Measurements from ENCODE around the gene CEP164.
"Not testable (repeated sequence)": the region's sequence is repeated elsewhere in the genome, so short reads cannot be mapped to it uniquely, and the experiment has no call there.

The CEP164 gene

GRCh38 chr11:117302228-117302627 is 25.4 kb upstream of the CEP164 start:
- in situ Hi-C loops (cut with HindIII; ENCODE audit: low pct_ligation_motif_present, low pct_unique_long_range_greater_than_20kb, low sequenced_read_pairs) = no loop called here
- DNase-seq = no peak

- in situ Hi-C loops (cut with HindIII; ENCODE audit: low pct_ligation_motif_present, low pct_unique_long_range_greater_than_20kb, low sequenced_read_pairs) = no loop called here
- no peak for DNase-seq
Measured at GRCh38 chr11:117303101-117303500, 24.6 kb upstream of the CEP164 start.

GRCh38 chr11:117303646-117304315 is 23.9 kb upstream of the CEP164 start:
- DNase-seq = no peak
- in situ Hi-C loops (cut with HindIII; ENCODE audit: low pct_ligation_motif_present, low pct_unique_long_range_greater_than_20kb, low sequenced_read_pairs) = no loop called here

GRCh38 chr11:117305145-117305544 is 22.5 kb upstream of the CEP164 start:
- in situ Hi-C loops (cut with HindIII; ENCODE audit: low pct_ligation_motif_present, low pct_unique_long_range_greater_than_20kb, low sequenced_read_pairs) = no loop called here
- DNase-seq = no peak

GRCh38 chr11:117309310-117309709 is 18.3 kb upstream of the CEP164 start:
- in situ Hi-C loops (cut with HindIII; ENCODE audit: low pct_ligation_motif_present, low pct_unique_long_range_greater_than_20kb, low sequenced_read_pairs) = no loop called here
- no peak for DNase-seq

GRCh38 chr11:117313091-117313490 is 14.6 kb upstream of the CEP164 start:
- DNase-seq = no peak
- in situ Hi-C loops (cut with HindIII; ENCODE audit: low pct_ligation_motif_present, low pct_unique_long_range_greater_than_20kb, low sequenced_read_pairs) = no loop called here

- in situ Hi-C loops (cut with HindIII; ENCODE audit: low pct_ligation_motif_present, low pct_unique_long_range_greater_than_20kb, low sequenced_read_pairs) = no loop called here
Measured at GRCh38 chr11:117313828-117314768, 13.6 kb upstream of the CEP164 start.

GRCh38 chr11:117314840-117315239 is 12.8 kb upstream of the CEP164 start:
- in situ Hi-C loops (cut with HindIII; ENCODE audit: low pct_ligation_motif_present, low pct_unique_long_range_greater_than_20kb, low sequenced_read_pairs) = no loop called here
- no peak for DNase-seq

More at GRCh38 chr11:117313828-117314768, 13.6 kb upstream of the CEP164 start:
- DNase-seq = no peak

GRCh38 chr11:117315285-117316196 is 12.1 kb upstream of the CEP164 start:
- in situ Hi-C loops (cut with HindIII; ENCODE audit: low pct_ligation_motif_present, low pct_unique_long_range_greater_than_20kb, low sequenced_read_pairs) = no loop called here
- no peak for DNase-seq

GRCh38 chr11:117316197-117316961 is 11.3 kb upstream of the CEP164 start, which contains the start of gene BACE1:
TSS of gene BACE1 (minus strand) at chr11:117316256. CDS start at chr11:117315795, 461 bp downstream.
- DNase-seq = peak; percentile 84
- in situ Hi-C loops (cut with HindIII; ENCODE audit: low pct_ligation_motif_present, low pct_unique_long_range_greater_than_20kb, low sequenced_read_pairs) = no loop called here

GRCh38 chr11:117318738-117319137 is 8.9 kb upstream of the CEP164 start:
- no peak for DNase-seq
- in situ Hi-C loops (cut with HindIII; ENCODE audit: low pct_ligation_motif_present, low pct_unique_long_range_greater_than_20kb, low sequenced_read_pairs) = no loop called here

GRCh38 chr11:117319214-117319840 is 8.3 kb upstream of the CEP164 start:
- DNase-seq = no peak
- in situ Hi-C loops (cut with HindIII; ENCODE audit: low pct_ligation_motif_present, low pct_unique_long_range_greater_than_20kb, low sequenced_read_pairs) = no loop called here

GRCh38 chr11:117327255-117327566 is 443 bp upstream of the CEP164 start:
- DNase-seq; in situ Hi-C loops (cut with HindIII; ENCODE audit: low pct_ligation_motif_present, low pct_unique_long_range_greater_than_20kb, low sequenced_read_pairs): not testable (repeated sequence)

- peak; percentile 33 for DNase-seq
- in situ Hi-C loops (cut with HindIII; ENCODE audit: low pct_ligation_motif_present, low pct_unique_long_range_greater_than_20kb, low sequenced_read_pairs) = no loop called here
Measured at GRCh38 chr11:117328375-117329010, 839 bp downstream of the CEP164 start.

- in situ Hi-C loops (cut with HindIII; ENCODE audit: low pct_ligation_motif_present, low pct_unique_long_range_greater_than_20kb, low sequenced_read_pairs) = no loop called here
Measured at GRCh38 chr11:117332843-117333242, 5.2 kb downstream of the CEP164 start.

GRCh38 chr11:117333917-117334316 is 6.3 kb downstream of the CEP164 start:
- in situ Hi-C loops (cut with HindIII; ENCODE audit: low pct_ligation_motif_present, low pct_unique_long_range_greater_than_20kb, low sequenced_read_pairs) = no loop called here
- no peak for DNase-seq

More at GRCh38 chr11:117332843-117333242, 5.2 kb downstream of the CEP164 start:
- no peak for DNase-seq

GRCh38 chr11:117334896-117335295 is 7.2 kb downstream of the CEP164 start:
- in situ Hi-C loops (cut with HindIII; ENCODE audit: low pct_ligation_motif_present, low pct_unique_long_range_greater_than_20kb, low sequenced_read_pairs) = no loop called here
- DNase-seq = no peak
